Middle frontal gyrus (tissue), 1 donor: ENCODE data around the gene MKNK1.

ENCODE experiments used
- DNase-seq: peaks from one replicate; pipeline ENCODE4 v3.0.0-alpha.2; 2015; ENCODE audit warnings: low spot score; ENCODE audit errors: extremely low spot score

MKNK1 gene

DNA sequence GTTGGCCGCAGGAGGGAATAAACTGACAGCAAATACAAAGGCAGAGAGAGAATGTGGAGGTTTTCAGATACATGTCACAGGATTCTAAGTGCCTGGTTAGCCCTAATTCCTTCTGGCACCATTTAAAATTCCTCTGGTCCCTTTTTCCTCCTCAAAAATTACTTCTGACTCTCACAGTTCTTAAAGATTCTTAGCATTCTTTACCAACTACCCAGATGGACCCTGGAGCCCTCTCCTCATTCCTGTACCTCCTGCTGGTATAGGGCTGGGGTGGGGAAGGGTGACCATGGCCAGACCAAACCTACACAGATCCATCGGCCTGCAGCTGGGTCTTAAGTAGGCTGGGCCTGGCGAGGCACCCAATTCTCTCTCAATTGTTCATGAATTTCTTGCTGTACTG, 7.2 kb downstream of the MKNK1 start:
- no peak for DNase-seq

DNA sequence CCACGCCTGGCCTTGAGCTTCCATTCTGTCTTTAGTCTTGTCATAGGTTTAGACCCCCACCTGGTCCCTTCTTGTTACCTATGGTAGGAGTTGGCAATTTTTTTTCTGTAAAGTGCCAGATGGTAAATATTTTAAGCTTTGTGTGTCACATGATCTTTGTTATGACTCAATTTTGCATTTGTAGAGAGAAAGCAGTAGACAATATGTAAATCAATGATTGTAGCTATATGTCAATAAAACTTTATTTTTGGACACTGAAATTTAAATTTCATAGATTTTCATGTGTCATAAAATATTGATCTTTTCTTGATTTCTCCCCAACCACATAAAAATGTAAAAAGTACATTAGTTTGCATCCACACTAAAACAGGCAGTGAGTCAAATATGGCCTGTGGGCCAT, 8.0 kb downstream of the MKNK1 start:
- DNase-seq = no peak

DNA sequence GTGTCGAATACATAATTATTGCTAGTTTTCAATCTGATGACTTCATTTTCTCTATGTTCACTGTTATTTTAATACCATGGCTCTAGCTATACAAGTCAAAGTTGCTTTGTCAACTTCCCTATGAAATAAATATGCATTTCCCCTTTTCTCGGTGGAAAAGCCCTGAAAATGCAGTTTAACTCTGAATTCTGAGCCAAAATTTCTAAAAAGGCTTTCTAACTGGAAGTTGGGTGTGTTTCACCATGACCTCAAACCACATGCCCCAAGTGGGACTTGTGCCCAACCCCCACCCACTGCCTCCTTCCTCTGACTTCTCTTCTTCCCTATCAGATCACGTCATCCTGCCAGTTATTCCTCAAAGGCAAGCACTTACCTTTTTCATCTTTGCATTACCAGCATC, 8.9 kb downstream of the MKNK1 start:
- no peak for DNase-seq

DNA sequence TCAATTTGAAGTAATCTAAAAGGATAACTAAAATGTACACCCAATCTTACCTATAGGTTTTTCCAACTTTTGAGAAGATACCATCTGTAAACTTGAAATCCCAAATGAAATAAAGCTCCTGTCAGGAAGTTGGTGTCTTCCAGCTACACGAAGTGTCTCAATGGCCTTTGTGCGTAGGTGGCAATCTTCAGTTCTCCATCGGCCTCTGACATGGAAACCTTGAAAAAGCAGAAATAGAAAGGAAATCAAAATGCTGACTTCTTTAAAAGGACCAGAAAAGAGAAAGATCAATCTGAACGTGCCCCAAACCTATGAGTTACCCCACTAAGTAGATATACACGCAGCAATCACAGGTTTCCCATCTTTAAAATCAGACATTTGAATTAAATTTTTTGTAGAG, 10.0 kb downstream of the MKNK1 start:
- DNase-seq = no peak

DNA sequence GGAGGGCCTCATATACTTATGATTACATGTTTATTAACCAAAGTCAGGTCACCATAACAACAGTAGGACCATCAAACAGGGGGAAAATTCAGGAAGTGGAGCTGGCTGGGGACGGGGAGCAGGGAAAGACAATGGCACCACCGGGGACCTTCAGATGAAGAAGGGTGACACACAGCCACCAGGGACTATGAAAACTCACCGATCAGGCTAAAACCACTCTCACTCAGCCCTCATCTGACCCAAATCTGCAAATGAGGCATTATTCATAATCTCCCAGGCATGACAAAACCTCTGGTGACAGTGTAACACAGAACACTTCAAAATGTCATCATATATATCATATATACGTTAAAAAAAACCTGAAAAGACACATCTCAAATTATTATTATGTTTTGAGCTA, 11.2 kb downstream of the MKNK1 start:
- no peak for DNase-seq

DNA sequence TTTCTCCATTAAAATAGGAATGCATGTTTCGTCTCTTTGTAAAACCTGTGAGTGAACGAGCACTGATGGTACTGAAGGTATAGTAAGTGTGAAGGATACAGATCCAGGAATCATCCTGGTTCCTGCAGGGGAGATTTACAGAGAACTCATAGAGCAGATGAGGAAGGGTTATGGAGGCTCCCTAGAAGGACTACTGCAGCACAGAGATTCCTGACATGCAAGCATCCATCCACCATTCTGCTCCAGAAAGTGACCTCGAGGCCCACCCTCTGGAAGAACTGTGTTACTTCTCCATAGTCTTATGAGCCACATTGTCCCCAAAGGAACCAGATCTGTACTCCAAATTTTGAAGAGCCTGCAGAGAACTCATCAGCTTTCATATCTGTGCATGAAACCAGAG, 14.5 kb downstream of the MKNK1 start:
- no peak for DNase-seq

DNA sequence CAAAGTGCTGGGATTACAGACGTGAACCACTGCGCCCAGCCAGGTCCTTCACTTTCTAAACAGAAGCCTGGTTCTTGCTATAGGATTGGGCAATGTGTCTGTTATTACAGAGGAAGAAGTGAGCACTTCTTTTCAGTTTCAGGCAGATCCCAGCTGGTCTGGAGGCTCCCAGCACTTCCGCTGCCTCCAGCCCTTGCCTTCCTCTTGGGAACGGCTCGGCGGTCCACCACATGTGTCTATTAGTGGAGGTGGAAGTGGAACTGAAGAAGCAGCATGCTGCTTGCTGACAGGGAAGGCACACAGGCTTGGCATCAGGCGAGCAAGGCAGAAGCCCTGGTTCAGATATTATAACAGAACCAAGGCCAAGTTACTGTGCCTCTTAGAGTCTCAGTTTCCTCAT, 17.0 kb downstream of the MKNK1 start:
- no peak for DNase-seq

DNA sequence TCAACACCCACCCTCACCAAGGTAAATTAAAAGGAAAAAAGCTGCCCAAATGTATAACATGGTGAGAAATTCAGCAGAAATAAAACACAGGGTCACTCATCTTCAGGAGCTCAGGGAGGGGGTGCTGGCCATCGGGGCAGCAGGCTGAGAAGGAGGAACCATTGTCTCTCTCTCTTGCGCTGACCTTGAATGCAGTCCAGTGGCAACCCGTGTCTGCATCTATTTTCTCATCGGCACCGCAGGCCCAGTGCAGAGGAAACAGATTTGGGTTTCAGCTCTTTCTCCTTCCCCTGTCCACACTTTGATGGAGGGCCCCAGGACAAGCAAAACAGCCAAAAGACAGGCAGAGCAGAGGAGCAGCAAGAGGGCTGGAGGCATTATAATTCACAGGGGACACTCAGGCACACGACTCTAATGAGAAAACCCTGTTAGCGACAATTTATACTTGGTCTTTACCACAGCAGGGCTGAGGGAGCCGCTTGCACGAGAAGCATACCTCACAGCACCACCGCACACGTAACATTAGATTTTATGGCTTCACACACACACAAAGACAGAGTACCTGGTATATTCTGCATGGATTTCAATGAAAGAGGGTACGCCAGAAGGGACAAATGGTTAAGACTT, 18.6 kb downstream of the MKNK1 start:
- no peak for DNase-seq

DNA sequence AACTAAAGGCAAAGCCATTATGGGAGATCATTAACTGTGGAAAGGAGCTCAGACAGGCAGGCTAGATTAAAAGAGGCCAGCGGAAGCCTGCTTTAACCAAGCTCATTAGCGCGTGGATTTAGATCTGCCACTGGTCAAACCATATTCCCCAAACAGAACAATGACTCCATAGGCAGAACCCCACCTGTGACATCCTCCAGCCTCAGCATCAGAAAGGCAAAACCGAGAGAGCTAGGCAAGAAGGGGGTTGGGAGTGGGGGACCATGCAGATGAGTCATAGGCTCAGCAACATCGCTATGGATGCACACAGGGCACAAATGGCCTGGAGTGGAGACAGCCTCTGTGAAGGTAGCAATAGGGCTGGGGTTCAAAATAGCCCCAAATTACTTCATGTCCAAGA, 20.6 kb downstream of the MKNK1 start:
- DNase-seq = no peak

DNA sequence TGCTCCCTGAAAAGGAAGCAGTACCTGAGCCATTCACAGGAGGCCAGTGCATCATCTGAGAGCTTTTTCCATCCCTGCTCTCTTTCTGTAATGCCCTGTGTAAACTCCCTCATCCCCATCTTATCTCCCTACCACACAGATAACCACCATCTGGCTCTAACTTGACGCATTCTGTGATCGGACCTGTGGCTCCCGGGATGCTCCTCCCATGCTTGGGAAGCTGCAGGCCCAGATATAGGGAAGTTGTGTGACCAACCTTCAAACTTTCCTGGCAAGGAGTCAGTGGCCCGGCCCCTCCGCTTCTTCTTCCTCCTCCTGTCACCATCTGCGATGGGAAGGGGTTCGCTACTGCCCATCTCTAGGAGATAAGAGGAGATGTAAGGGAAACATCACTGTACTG, 21.1 kb downstream of the MKNK1 start:
- no peak for DNase-seq

DNA sequence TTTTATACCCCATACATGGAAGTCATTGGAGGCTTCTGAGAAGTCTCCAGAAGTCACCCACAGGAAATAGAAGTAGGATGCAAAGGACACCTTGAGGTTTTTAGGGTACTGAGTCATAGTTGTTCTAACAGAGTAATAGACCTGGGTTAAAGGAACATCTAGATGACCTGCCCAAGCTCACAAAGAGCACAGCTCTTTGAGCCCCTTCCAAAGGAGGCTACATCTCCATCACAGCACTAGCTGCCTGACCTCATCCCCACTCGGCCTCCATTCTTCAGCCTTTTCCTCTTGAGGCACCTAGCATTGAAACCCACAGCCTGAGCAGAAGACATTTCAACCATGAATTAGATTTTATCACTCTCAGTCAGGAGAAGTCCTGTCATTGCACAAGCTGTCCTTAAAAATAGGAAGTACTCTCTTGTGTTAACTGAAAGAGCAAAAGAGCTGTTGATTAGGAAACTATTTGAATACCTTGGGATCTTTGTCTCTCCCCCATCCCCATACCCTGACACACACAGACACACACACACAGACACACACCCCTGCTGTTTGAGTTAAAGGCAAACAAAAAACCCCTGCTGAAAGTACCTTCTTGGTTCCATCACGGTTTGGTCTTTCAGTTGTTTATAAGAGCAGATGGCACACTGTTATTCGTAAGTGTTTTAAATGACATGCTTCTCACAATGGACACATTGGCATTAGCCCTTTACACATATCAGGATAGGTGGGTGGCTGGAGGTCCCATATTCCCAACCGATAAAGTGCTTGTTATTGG, 22.2 kb downstream of the MKNK1 start:
- DNase-seq = no peak

DNA sequence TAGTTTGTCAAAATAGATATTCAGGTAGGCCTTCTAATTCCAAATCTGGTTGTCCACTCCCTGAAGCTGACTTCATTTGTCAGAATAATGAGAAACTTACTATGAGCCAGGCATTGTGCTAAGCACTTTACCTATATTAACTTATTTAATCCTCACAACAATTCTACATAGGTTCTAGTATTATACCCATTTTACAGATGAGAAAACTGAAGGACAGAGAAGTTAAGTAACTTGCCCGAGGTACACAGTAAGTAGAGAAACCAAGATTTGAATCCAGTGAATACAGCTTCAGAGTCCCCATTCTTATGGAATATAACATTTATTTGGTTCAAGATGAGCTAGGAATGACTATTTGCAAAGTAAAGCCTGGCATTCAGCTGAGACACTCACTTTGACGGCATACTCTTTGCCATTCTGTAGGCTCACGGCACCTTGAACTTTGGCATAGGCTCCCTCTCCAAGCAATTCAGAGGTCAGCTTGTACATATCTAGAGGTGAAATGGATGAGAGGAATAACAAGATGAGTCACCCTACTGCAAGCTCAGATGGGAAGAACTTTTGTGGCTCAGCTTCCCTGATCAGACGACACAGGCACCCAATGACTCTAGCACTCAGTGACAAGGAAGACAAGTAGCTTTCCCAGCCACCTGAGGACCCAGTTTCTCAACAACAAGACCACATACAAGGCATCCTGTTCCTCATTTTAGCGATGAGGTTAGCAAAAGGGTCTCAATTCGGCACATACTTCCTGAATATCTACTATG, 23.7 kb downstream of the MKNK1 start:
- DNase-seq = no peak

DNA sequence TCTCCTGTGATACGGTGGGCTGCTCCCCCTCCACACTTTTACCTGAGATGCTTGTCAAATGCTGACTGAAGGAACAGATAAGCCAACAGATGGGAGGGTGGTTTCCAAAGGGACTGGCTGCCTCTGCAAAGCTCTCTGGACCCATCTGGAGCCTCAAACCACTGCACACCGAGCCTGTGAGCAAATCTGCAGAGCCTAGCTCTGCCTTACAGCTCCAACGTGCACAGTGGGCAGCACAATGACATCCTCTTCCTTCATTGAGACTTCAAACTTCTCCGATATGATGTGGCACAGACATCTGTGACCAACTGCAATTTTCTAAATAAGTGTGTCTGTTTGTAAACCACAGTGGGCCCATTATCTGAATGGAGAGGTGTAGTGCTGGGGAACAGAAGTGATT, 26.4 kb downstream of the MKNK1 start:
- no peak for DNase-seq

DNA sequence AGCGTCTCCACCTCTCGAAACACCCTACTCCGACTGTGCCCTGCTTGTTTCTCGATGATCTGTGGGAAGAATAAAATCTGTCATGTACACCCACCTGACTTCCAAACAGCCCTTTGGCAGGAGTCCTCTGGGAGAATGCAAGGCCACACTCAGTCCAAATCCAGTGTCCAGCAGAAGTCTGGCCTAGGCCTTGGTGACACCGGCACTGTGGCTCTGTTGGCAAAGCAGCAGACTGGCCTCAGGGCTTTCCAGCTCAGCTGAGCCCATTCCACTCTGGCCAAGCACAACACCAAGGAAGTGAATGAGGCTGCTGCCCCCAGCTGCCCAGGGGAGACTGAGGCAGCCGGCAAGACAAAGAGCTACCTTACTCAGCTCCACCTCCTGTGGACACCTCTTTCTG, 27.5 kb downstream of the MKNK1 start:
- DNase-seq = no peak

DNA sequence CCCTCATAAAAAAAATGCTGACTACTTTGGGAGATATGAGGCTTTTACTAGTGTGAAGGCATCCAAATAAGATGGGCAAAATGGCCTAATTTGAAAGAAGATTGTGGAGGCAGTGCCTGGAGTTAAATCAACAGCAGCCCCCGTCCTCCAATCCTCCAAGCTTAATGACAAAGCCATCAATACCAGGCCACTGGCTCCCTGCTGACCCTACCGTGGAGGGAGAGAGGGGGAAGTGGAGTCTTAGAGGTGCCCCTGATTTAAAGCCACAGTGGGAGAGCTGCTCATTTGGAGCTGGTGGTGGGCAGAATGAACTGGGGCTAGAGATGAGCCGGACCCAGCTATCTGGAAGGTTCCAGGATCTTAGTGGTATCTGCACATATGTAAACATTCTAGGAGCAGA, 28.3 kb downstream of the MKNK1 start:
- no peak for DNase-seq

DNA sequence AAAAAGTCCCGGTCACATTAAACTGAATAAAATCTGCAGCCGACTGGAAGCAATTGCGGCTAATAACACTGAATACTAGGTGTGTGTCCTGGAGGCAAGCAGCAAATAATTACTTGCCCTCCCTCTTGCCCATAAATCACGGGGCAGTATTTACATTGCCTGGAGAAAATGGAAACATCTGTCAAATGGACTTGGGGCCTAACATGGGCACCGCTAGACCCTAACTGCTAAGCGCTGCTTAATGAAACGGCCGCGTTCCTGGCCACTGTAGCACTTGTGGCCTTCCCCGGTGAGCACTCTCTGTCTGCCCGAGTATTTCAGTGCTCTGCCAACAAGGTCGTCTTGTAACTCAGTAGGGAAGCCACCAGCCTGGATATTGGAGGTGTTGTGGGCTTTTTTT, 28.8 kb downstream of the MKNK1 start:
- no peak for DNase-seq

DNA sequence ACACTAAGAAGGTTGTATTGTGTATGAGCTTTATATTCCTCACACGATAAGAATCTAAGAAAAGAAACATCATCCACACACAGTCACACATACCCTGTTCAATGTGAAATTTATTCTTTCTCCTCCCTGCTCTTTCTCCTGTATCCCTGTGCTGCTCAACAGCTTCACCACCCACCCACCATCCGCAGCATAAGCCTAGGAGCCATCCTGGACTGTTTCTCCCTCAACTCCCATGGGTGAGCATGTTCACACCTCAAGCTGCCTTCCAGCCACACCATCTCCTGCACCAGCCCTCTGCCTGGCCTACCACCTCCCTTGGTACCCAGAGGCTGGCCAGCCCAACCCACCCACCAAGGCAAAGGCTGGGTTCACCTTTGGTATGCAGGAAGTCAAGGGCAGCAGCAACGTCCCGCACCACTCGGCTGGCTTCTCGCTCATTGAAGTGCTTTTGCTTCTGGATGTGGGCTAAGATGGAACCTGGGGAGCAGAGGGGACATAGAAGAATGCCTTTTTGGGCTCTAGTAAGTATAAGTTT, 32.3 kb downstream of the MKNK1 start:
- DNase-seq = no peak

DNA sequence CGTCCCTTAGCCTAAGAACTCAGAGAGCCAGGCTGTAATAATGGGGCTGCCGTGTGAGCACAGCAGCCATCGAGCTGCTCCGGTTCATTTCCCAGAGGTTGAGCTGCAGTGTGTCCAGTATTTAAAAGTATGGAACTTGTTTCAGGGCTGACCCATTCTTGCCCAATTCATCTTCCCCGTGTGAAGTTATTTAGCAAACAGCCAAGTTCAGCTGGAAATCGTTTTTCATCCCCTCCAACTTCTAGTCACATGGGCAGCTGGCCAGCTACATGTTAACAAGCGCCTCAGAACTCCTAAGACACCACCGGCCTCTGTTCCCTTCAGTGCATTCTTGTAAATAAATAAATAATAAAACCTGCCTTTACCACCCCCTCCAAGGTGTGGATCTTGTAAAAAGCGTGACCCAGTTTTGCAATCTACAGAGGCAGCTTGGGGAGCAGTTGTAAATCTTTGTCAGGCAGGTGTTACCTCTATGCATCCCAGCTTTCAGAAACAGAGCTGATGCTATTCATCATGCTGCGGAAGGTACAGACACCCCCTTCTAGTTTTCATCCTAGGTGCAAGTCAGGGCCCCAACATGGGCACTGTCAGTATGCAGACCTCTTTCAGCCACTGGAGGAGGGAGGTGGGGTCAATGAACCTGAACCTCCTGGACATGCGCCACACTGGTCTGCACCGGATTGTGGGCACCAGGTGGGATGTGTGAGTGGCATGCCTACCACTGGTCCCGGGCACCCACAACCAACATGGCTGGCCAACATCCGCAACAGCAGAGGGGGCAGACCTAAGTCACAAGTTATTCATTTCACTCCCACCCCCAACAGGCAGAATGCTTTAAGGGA, 34.0 kb downstream of the MKNK1 start:
- DNase-seq = no peak

DNA sequence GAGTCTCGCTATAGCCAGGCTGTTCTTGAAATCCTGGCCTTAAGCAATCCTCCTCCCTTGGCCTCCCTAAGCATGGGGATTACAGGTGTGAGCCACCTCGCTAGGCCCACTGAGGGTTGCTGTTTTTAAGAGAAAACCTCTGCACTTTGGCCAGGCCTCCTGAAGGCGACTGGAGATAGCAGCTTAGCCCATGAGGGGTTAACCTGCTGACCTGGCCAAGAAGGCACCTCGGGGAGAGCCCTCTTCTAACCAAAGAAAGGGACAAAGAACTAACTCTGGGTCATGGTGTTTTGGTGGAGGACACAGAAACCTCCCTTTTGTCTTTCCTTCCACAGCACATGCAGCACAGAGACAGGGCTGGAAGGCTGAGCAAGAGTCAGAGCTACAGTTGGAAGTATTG, 35.0 kb downstream of the MKNK1 start:
- no peak for DNase-seq

DNA sequence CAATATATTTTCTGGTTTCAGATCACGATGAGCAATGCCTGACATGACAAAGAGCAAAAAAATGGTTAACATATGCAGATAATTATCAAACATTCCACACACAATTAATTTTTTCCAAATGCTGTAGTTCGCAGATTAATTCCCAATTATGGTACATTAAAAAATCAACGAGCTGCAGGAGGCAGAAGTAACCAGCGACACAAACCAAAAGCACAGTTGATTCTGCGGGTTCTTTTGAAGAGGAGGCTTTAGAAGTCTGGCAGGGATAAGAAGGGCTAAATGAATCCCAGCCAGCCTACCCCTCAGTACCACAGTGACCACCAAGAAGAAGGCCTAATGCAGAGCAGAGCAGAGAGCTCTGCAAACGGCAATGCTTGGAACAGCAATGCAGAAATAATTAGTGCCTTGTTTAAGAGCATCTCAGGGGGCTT, 35.6 kb downstream of the MKNK1 start:
- DNase-seq = no peak

DNA sequence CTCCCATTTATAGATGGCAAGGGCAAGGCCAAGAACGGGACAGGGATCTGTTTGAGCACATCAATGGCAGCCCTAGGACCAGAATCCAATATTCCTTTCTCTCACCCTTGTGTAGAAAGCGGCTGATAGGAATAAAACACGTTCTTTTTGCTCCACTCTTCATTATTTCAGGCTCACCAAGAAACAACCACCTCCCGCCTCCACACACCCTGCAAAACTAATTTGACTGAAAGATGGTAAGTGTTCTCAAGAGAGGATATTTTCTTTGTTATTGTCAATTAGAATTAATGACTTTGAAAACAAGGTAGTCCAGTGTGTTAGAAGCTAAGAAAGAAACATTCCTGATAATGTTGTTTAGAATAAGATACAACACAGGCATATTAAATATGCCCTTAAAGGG, 40.7 kb downstream of the MKNK1 start:
- no peak for DNase-seq
